H1 (cell line): ENCODE results near the gene YARS2. TPM values are rescaled to one million over a fixed set of nuclear protein-coding genes. Genes with fewer than 3 reads are reported as not detected.

Source experiments
- ASH2L ChIP-seq: fragments of 200-600, 300-600 bp; sonication (generic); IDR thresholded peaks from one replicate; pipeline ENCODE4 v1.7.1; 2017; ENCODE audit warnings: low read length
- BCL11A ChIP-seq, 2 experiments: IDR thresholded peaks; one replicate each; pipeline ENCODE4 v1.6.1; 2011; ENCODE audit warnings: low read depth in 2 of 2, low read length in 2 of 2, mild to moderate bottlenecking in 2 of 2
- CHD1 ChIP-seq: IDR thresholded peaks from 2 replicates; pipeline ENCODE4 v1.6.1; 2012; ENCODE audit warnings: low read depth, low read length, improper control_type of control experiment
- HDAC6 ChIP-seq: IDR thresholded peaks from one replicate; pipeline ENCODE4 v1.7.1; 2012; ENCODE audit warnings: low read depth, mild to moderate bottlenecking, inconsistent platforms, low read length, moderate library complexity
- SP2 ChIP-seq: IDR thresholded peaks from 2 replicates; pipeline ENCODE4 v1.6.1; 2012; ENCODE audit warnings: mild to moderate bottlenecking, low read length, inconsistent platforms
- polyA plus RNA-seq, 7 experiments: library from polyadenylated mRNA; depleted of rRNA in 3 of 7; stranded (reverse) in 5 of 7; unstranded in 2 of 7; fragments of >200 nt in 5 of 7; fragments of 200-250 nt in 2 of 7; gene quantifications; 1 replicate in 5 of 7; 2 replicates in 1 of 7; 4 replicates in 1 of 7; pipeline versions ENCODE4 v1.2.1 to v1.2.3, GENCODE V29; 2011 to 2013; ENCODE audit warnings: missing spikeins in 2 of 7, mixed read lengths in 2 of 7
- total RNA-seq: library from RNA; stranded (reverse); fragmentation: NEBNext Ultra II Directional; extraction: Animal tissue kit (Norgen Biotek cat#: 25700); gene quantifications from 2 replicates; pipeline ENCODE4 v1.2.1, GENCODE V29; 2021
- TF ChIP-seq, protein P1 (sequence below): fragments of 300-600 bp; sonication (generic); IDR thresholded peaks from 2 replicates; pipeline ENCODE4 v1.7.1; 2012; ENCODE audit warnings: low read length, moderate library complexity, mild to moderate bottlenecking, inconsistent platforms; ENCODE audit not compliant: insufficient replicate concordance

YARS2 gene
- total and polyA plus RNA-seq, 2 of the 8 experiments (the other 6 are each of a cell fraction or from before 2014, with no cell fraction given), result 29.9 to 41.4 TPM

DNA sequence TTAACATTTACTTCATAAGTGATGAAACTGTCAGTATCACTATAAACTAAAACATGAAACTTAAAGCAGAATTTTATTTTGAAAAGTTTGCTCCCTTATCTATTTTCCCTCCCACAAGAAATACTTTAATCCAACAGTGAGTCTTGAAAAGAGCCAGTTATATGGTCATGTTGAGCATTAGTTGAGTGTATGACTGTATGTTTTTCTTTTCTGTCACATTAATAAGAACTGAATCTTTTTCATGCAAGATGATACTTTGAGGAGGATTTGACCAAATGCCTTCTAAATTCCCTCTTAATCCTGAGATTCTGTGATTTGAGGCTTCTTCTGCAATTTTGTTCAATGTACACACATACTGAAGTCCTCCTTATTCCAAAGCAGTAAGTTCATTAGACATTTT is 33.7 kb upstream of the YARS2 start (continued):
- TF ChIP-seq, protein P1, sequence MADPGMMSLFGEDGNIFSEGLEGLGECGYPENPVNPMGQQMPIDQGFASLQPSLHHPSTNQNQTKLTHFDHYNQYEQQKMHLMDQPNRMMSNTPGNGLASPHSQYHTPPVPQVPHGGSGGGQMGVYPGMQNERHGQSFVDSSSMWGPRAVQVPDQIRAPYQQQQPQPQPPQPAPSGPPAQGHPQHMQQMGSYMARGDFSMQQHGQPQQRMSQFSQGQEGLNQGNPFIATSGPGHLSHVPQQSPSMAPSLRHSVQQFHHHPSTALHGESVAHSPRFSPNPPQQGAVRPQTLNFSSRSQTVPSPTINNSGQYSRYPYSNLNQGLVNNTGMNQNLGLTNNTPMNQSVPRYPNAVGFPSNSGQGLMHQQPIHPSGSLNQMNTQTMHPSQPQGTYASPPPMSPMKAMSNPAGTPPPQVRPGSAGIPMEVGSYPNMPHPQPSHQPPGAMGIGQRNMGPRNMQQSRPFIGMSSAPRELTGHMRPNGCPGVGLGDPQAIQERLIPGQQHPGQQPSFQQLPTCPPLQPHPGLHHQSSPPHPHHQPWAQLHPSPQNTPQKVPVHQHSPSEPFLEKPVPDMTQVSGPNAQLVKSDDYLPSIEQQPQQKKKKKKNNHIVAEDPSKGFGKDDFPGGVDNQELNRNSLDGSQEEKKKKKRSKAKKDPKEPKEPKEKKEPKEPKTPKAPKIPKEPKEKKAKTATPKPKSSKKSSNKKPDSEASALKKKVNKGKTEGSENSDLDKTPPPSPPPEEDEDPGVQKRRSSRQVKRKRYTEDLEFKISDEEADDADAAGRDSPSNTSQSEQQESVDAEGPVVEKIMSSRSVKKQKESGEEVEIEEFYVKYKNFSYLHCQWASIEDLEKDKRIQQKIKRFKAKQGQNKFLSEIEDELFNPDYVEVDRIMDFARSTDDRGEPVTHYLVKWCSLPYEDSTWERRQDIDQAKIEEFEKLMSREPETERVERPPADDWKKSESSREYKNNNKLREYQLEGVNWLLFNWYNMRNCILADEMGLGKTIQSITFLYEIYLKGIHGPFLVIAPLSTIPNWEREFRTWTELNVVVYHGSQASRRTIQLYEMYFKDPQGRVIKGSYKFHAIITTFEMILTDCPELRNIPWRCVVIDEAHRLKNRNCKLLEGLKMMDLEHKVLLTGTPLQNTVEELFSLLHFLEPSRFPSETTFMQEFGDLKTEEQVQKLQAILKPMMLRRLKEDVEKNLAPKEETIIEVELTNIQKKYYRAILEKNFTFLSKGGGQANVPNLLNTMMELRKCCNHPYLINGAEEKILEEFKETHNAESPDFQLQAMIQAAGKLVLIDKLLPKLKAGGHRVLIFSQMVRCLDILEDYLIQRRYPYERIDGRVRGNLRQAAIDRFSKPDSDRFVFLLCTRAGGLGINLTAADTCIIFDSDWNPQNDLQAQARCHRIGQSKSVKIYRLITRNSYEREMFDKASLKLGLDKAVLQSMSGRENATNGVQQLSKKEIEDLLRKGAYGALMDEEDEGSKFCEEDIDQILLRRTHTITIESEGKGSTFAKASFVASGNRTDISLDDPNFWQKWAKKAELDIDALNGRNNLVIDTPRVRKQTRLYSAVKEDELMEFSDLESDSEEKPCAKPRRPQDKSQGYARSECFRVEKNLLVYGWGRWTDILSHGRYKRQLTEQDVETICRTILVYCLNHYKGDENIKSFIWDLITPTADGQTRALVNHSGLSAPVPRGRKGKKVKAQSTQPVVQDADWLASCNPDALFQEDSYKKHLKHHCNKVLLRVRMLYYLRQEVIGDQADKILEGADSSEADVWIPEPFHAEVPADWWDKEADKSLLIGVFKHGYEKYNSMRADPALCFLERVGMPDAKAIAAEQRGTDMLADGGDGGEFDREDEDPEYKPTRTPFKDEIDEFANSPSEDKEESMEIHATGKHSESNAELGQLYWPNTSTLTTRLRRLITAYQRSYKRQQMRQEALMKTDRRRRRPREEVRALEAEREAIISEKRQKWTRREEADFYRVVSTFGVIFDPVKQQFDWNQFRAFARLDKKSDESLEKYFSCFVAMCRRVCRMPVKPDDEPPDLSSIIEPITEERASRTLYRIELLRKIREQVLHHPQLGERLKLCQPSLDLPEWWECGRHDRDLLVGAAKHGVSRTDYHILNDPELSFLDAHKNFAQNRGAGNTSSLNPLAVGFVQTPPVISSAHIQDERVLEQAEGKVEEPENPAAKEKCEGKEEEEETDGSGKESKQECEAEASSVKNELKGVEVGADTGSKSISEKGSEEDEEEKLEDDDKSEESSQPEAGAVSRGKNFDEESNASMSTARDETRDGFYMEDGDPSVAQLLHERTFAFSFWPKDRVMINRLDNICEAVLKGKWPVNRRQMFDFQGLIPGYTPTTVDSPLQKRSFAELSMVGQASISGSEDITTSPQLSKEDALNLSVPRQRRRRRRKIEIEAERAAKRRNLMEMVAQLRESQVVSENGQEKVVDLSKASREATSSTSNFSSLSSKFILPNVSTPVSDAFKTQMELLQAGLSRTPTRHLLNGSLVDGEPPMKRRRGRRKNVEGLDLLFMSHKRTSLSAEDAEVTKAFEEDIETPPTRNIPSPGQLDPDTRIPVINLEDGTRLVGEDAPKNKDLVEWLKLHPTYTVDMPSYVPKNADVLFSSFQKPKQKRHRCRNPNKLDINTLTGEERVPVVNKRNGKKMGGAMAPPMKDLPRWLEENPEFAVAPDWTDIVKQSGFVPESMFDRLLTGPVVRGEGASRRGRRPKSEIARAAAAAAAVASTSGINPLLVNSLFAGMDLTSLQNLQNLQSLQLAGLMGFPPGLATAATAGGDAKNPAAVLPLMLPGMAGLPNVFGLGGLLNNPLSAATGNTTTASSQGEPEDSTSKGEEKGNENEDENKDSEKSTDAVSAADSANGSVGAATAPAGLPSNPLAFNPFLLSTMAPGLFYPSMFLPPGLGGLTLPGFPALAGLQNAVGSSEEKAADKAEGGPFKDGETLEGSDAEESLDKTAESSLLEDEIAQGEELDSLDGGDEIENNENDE, result no peak
- no peak for TF ChIP-seq BCL11A (IDR thresholded peaks at IDR 0.05; ENCODE audit: low read depth in 2 of 2, low read length in 2 of 2)
- TF ChIP-seq HDAC6, result no peak
- TF ChIP-seq CHD1, result no peak
- TF ChIP-seq SP2, result no peak
- no peak for TF ChIP-seq ASH2L
